ENCODE data around the gene TMEM132C.
"Not testable (repeated sequence)": the region's sequence is repeated elsewhere in the genome, so short reads cannot be mapped to it uniquely, and the experiment has no call there.

Gene TMEM132C

GRCh38 chr12:128267131-128267622, at the start of gene TMEM132C:
TMEM132C (plus strand) TSS chr12:128267170; CDS start chr12:128267403, 233 bp downstream.
- no peak for DNase-seq (ENCODE audit: low read depth, low spot score)
- H3K27ac ChIP-seq: no peak within 1 kb of the TSS

- DNase-seq (ENCODE audit: low read depth, low spot score): no peak
- no peak overlapping the region for H3K27ac ChIP-seq
Measured at GRCh38 chr12:128224226-128224625, 42.7 kb upstream of the TMEM132C start.

- no peak overlapping the region for H3K27ac ChIP-seq
- DNase-seq (ENCODE audit: low read depth, low spot score): no peak
Measured at GRCh38 chr12:128228581-128228980, 38.4 kb upstream of the TMEM132C start.

- no peak for DNase-seq (ENCODE audit: low read depth, low spot score)
- H3K27ac ChIP-seq: no peak overlapping the region
Measured at GRCh38 chr12:128235635-128236417, 31.1 kb upstream of the TMEM132C start.

- no peak overlapping the region for H3K27ac ChIP-seq
- DNase-seq (ENCODE audit: low read depth, low spot score): no peak
Measured at GRCh38 chr12:128236525-128236924, 30.4 kb upstream of the TMEM132C start.

- no peak for DNase-seq (ENCODE audit: low read depth, low spot score)
- H3K27ac ChIP-seq: no peak overlapping the region
Measured at GRCh38 chr12:128240745-128241144, 26.2 kb upstream of the TMEM132C start.

- DNase-seq (ENCODE audit: low read depth, low spot score): no peak
- no peak overlapping the region for H3K27ac ChIP-seq
Measured at GRCh38 chr12:128245121-128245520, 21.8 kb upstream of the TMEM132C start.

- no peak for DNase-seq (ENCODE audit: low read depth, low spot score)
- H3K27ac ChIP-seq: no peak overlapping the region
Measured at GRCh38 chr12:128245905-128246304, 21.1 kb upstream of the TMEM132C start.

GRCh38 chr12:128250096-128250495, 16.9 kb upstream of the TMEM132C start:
- H3K27ac ChIP-seq: no peak overlapping the region
- no peak for DNase-seq (ENCODE audit: low read depth, low spot score)

GRCh38 chr12:128253829-128254228, 13.1 kb upstream of the TMEM132C start:
- not testable (repeated sequence) for DNase-seq (ENCODE audit: low read depth, low spot score); H3K27ac ChIP-seq

GRCh38 chr12:128258866-128259555, 8.0 kb upstream of the TMEM132C start:
- no peak overlapping the region for H3K27ac ChIP-seq
- DNase-seq (ENCODE audit: low read depth, low spot score): no peak

GRCh38 chr12:128259556-128260070, 7.4 kb upstream of the TMEM132C start:
- H3K27ac ChIP-seq: no peak overlapping the region
- no peak for DNase-seq (ENCODE audit: low read depth, low spot score)

GRCh38 chr12:128261757-128262156, 5.2 kb upstream of the TMEM132C start:
- DNase-seq (ENCODE audit: low read depth, low spot score): no peak
- H3K27ac ChIP-seq: no peak overlapping the region

- no peak overlapping the region for H3K27ac ChIP-seq
- DNase-seq (ENCODE audit: low read depth, low spot score): no peak
Measured at GRCh38 chr12:128265566-128265965, 1.4 kb upstream of the TMEM132C start.

GRCh38 chr12:128266086-128266485, 884 bp upstream of the TMEM132C start:
- no peak for DNase-seq (ENCODE audit: low read depth, low spot score)

GRCh38 chr12:128266541-128267130, 334 bp upstream of the TMEM132C start:
- H3K27ac ChIP-seq: no peak overlapping the region

More at GRCh38 chr12:128266086-128266485, 884 bp upstream of the TMEM132C start:
- H3K27ac ChIP-seq: no peak overlapping the region

GRCh38 chr12:128267651-128268378, 845 bp downstream of the TMEM132C start:
- H3K27ac ChIP-seq: no peak overlapping the region
- DNase-seq (ENCODE audit: low read depth, low spot score): no peak

More at GRCh38 chr12:128266541-128267130, 334 bp upstream of the TMEM132C start:
- DNase-seq (ENCODE audit: low read depth, low spot score): no peak

GRCh38 chr12:128268379-128268995, 1.5 kb downstream of the TMEM132C start:
- no peak overlapping the region for H3K27ac ChIP-seq
- DNase-seq (ENCODE audit: low read depth, low spot score): no peak

- no peak overlapping the region for H3K27ac ChIP-seq
- no peak for DNase-seq (ENCODE audit: low read depth, low spot score)
Measured at GRCh38 chr12:128269181-128269591, 2.2 kb downstream of the TMEM132C start.

- H3K27ac ChIP-seq: no peak overlapping the region
- DNase-seq (ENCODE audit: low read depth, low spot score): no peak
Measured at GRCh38 chr12:128276471-128276870, 9.5 kb downstream of the TMEM132C start.
